ENCODE data around the gene HDAC4. TPM values are rescaled to one million over a fixed set of nuclear protein-coding genes. Genes with fewer than 3 reads are reported as not detected.

Gene HDAC4
- total and polyA plus RNA-seq, 2 of the 8 experiments (the other 6 are each of a cell fraction or from before 2014, with no cell fraction given): 15.4 to 31.5 TPM

DNA sequence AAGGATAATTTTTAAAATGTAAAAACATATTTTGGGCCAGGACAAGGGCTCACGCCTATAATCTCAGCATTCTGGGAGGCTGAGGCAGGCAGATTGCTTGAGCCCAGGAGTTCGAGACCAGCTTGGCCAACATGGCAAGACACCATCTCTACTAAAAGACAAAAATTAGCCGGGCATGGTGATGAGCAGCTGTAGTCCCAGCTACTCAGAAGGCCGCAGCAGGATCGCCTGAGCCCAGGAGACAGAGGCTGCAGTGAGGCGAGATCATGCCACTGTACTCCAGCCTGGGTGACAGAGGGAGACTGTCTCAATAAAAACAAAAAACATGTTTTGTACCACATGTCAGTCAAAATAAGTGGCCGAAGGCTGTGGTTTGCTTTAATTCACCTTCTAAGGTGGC is 122.5 kb downstream of the HDAC4 start:
- DNase-seq (ENCODE audit: low read depth in 1 of 2, low spot score in 2 of 2): no peak
- CTCF ChIA-PET (ENCODE audit: partially characterized antibody): interaction anchor here (1.3 to 6.8 kb wide), 3 partner anchors 8 to 15 kb away, joined by 3 to 44 read pairs (median 4); no protein-coding TSS in a partner anchor
- H3K4me1 ChIP-seq (replicated peaks in 1 of 4; ENCODE audit: control insufficient read depth in 3 of 4, insufficient read depth in 4 of 4, low read length in 3 of 4): peaks cover 0 to 3% (median 1%) of the 10 kb centered on the region in 4 experiments; a peak in 1 of 7 replicates

More for the DNA sequence above, 122.5 kb downstream of the HDAC4 start:
- Histone ChIP-seq H4K91ac (replicated peaks; ENCODE audit: insufficient read length, low read length) (no peak overlapping the region), H3K79me2 (ENCODE audit: control insufficient read depth in 1 of 2, insufficient read depth in 2 of 2, low read length in 2 of 2) (peaks cover 3 to 61% of the 10 kb centered on the region in 2 experiments; a peak in 3 of 4 replicates), H2BK15ac (ENCODE audit: low read length) (no peak overlapping the region), H3K14ac (ENCODE audit: insufficient read length) (no peak overlapping the region), H3K18ac (ENCODE audit: extremely low read depth, low read length) (no peak overlapping the region), H3K9ac (replicated peaks in 1 of 4; ENCODE audit: extremely low read depth in 1 of 4, low read depth in 3 of 4, low read length in 3 of 4) (no peak overlapping the region), H2AFZ (ENCODE audit: low read length) (no peak overlapping the region), H2BK5ac (ENCODE audit: low read depth, low read length) (no peak overlapping the region), H4K5ac (ENCODE audit: insufficient read length, low read depth, low read length) (no peak overlapping the region), H3K36me3 (ENCODE audit: control insufficient read depth in 2 of 4, insufficient read depth in 4 of 4, low read length in 3 of 4) (no peaks in the 10 kb centered on the region), H3K4me2 (ENCODE audit: insufficient read depth in 1 of 2, low read depth in 2 of 2, low read length in 2 of 2) (no peak overlapping the region), H4K8ac (ENCODE audit: extremely low read depth, insufficient read depth, low read length) (no peak overlapping the region), H3K23ac (ENCODE audit: insufficient read length) (no peak overlapping the region), H4K20me1 (replicated peaks in 1 of 2; ENCODE audit: control insufficient read depth in 1 of 2, insufficient read depth in 2 of 2, low read length in 2 of 2) (peaks cover 11 to 13% of the 10 kb centered on the region in 2 experiments), H3K27ac (ENCODE audit: low read depth, low read length) (no peak overlapping the region), H2BK12ac (ENCODE audit: low read depth, low read length) (no peak overlapping the region), H3K27me3 (replicated peaks in 1 of 4; ENCODE audit: control insufficient read depth in 3 of 4, extremely low read depth in 1 of 4, insufficient read depth in 3 of 4, low read length in 3 of 4) (no peaks in the 10 kb centered on the region), H3K56ac (replicated peaks; ENCODE audit: insufficient read length, low read depth, low read length) (no peak overlapping the region), H2BK120ac (replicated peaks; ENCODE audit: low read depth, low read length) (no peak overlapping the region), H3K23me2 (ENCODE audit: low read depth, low read length) (0 out of 2 replicates have a peak, but pooled peaks cover 5% of the 10 kb centered on the region), H3K4ac (replicated peaks; ENCODE audit: insufficient read length, low read depth, low read length) (no peak overlapping the region), H3K4me3 (ENCODE audit: extremely low read depth in 1 of 4, insufficient read depth in 2 of 4, low read depth in 3 of 4, low read length in 4 of 4) (no peak overlapping the region), H3K79me1 (ENCODE audit: low read depth, low read length) (peaks cover 24% of the 10 kb centered on the region), H2AK5ac (ENCODE audit: low read depth, low read length) (no peak overlapping the region), H2BK20ac (ENCODE audit: low read length) (no peak overlapping the region), H3K9me3 (ENCODE audit: insufficient read depth in 2 of 2, low read depth in 1 of 2, low read length in 1 of 2) (no peaks in the 10 kb centered on the region)
- WGBS, 2 experiments (ENCODE audit: extremely low coverage in 1 of 2, insufficient coverage in 1 of 2, insufficient read length in 1 of 2, insufficient replicate concordance in 2 of 2, low coverage in 1 of 2, low lambda C conversion rate in 2 of 2, missing lambda C conversion rate in 1 of 2): 93% methylated on average over 7 of the region's 7 CpGs; no CpG with 5 or more reads in 1 of the 2 experiments
- POLR2A ChIA-PET (ENCODE audit: partially characterized antibody): interaction anchor here (1.7 kb wide), 1 partner anchor 15 kb away, joined by 5 read pairs; no protein-coding TSS in a partner anchor
- no peak for TF ChIP-seq RAD21 (IDR thresholded peaks at IDR 0.05 in 1 of 2, conservative IDR thresholded peaks at IDR 0.05 in 1 of 2; ENCODE audit: low read depth in 2 of 2, low read length in 2 of 2)
- no peak for FAIRE-seq

Measured in H1 (cell line).